ENCODE measurements around the gene ESAM.

Gene ESAM

GRCh38 chr11:124727474-124727873, 34.6 kb downstream of the ESAM start:
- DNase-seq = no peak

GRCh38 chr11:124725719-124726105, 36.4 kb downstream of the ESAM start:
- DNase-seq = no peak

GRCh38 chr11:124724979-124725718, 36.9 kb downstream of the ESAM start:
- DNase-seq = no peak

- no peak for DNase-seq
Measured at GRCh38 chr11:124722176-124722575, 39.9 kb downstream of the ESAM start.

- DNase-seq = no peak
Measured at GRCh38 chr11:124719534-124719933, 42.6 kb downstream of the ESAM start.

- no peak for DNase-seq
Measured at GRCh38 chr11:124718801-124719200, 43.3 kb downstream of the ESAM start.

- no peak for DNase-seq
Measured at GRCh38 chr11:124717786-124718651, 44.1 kb downstream of the ESAM start.

- DNase-seq = no peak
Measured at GRCh38 chr11:124717421-124717785, 44.7 kb downstream of the ESAM start.

GRCh38 chr11:124716591-124716990, 45.5 kb downstream of the ESAM start:
- DNase-seq = no peak

- DNase-seq = no peak
Measured at GRCh38 chr11:124712392-124712791, 49.7 kb downstream of the ESAM start.

- DNase-seq = no peak
Measured at GRCh38 chr11:124707829-124708228, 54.3 kb downstream of the ESAM start.

All from SHP77 (cell line).